WTC11 (cell line): ENCODE results near the gene CEBPA. TPM values are rescaled to one million over a fixed set of nuclear protein-coding genes. Genes with fewer than 3 reads are reported as not detected.

Experiments used
- ATAC-seq: fragments of 200-7000 bp; cut with Tn5 transposase; 2 replicates; pipeline ENCODE4 v1.10.0; 2021; ENCODE audit warnings: mild to moderate bottlenecking, moderate library complexity
- CTCF ChIA-PET: fragments of 300-600 bp; sonication (Branson Sonifier 250); formaldehyde crosslinking; loops from one replicate; lab custom pipeline; 2021; ENCODE audit warnings: antibody characterized with exemption; lab: Charles Lee
- POLR2A ChIA-PET: fragments of 350-600 bp; sonication (Branson Sonifier 250); formaldehyde crosslinking; loops from one replicate; lab custom pipeline; 2021; ENCODE audit warnings: antibody characterized with exemption; lab: Charles Lee
- DNase-seq: peaks from one replicate; pipeline ENCODE4 v3.0.0; 2021; ENCODE audit warnings: low spot score
- H3K27ac Mint-ChIP-seq: 2 replicates; pipeline ENCODE4 v1.8.0; 2021; ENCODE audit warnings: mixed read lengths
- H3K27me3 Mint-ChIP-seq: 2 replicates; pipeline ENCODE4 v1.8.0; 2021; ENCODE audit warnings: low read depth, mild to moderate bottlenecking, moderate library complexity, mixed read lengths
- H3K36me3 Mint-ChIP-seq: 2 replicates; pipeline ENCODE4 v1.8.0; 2021; ENCODE audit warnings: mixed read lengths
- H3K4me1 Mint-ChIP-seq: 2 replicates; pipeline ENCODE4 v1.8.0; 2022; ENCODE audit warnings: mixed read lengths
- H3K4me3 Mint-ChIP-seq: 2 replicates; pipeline ENCODE4 v1.8.0; 2021; ENCODE audit warnings: mild to moderate bottlenecking, moderate library complexity, mixed read lengths
- H3K9me3 Mint-ChIP-seq: 2 replicates; pipeline ENCODE4 v1.8.0; 2021; ENCODE audit warnings: mixed read lengths
- CBFB ChIP-seq: sonication (generic); formaldehyde crosslinking; IDR thresholded peaks from 2 replicates; pipeline ENCODE4 v1.8.1; 2022; ENCODE audit warnings: mild to moderate bottlenecking, low read depth, missing genetic modification reagents
- CREM ChIP-seq: sonication (generic); formaldehyde crosslinking; IDR thresholded peaks from 2 replicates; pipeline ENCODE4 v1.8.1; 2022; ENCODE audit warnings: mild to moderate bottlenecking, missing genetic modification reagents, moderate library complexity
- E2F5 ChIP-seq: sonication (generic); formaldehyde crosslinking; IDR thresholded peaks from 2 replicates; pipeline ENCODE4 v1.8.1; 2022; ENCODE audit warnings: mild to moderate bottlenecking, moderate library complexity, missing genetic modification reagents
- FOXJ3 ChIP-seq: sonication (generic); formaldehyde crosslinking; IDR thresholded peaks from 2 replicates; pipeline ENCODE4 v1.9.0; 2021; ENCODE audit warnings: missing genetic modification reagents, mild to moderate bottlenecking, borderline replicate concordance
- FOXP1 ChIP-seq: sonication (generic); formaldehyde crosslinking; IDR thresholded peaks from 2 replicates; pipeline ENCODE4 v1.8.0; 2022; ENCODE audit warnings: missing genetic modification reagents, mild to moderate bottlenecking, moderate library complexity, borderline replicate concordance
- GRHL2 ChIP-seq: fragments of 250-450 bp; sonication (Bioruptor Pico); IDR thresholded peaks from 2 replicates; pipeline ENCODE4 v1.8.0; 2022; ENCODE audit warnings: mild to moderate bottlenecking, moderate library complexity; ENCODE audit not compliant: insufficient replicate concordance, severe bottlenecking
- HMGXB4 ChIP-seq: sonication (generic); formaldehyde crosslinking; IDR thresholded peaks from 2 replicates; pipeline ENCODE4 v1.8.1; 2023; ENCODE audit warnings: mild to moderate bottlenecking, moderate library complexity, missing genetic modification reagents
- IRF1 ChIP-seq: sonication (generic); formaldehyde crosslinking; IDR thresholded peaks from 2 replicates; pipeline ENCODE4 v1.8.0; 2023; ENCODE audit warnings: missing genetic modification reagents
- MLX ChIP-seq: sonication (generic); formaldehyde crosslinking; IDR thresholded peaks from 2 replicates; pipeline ENCODE4 v1.8.1; 2023; ENCODE audit warnings: mild to moderate bottlenecking, missing genetic modification reagents, moderate library complexity
- NR2C2 ChIP-seq: sonication (generic); formaldehyde crosslinking; IDR thresholded peaks from 2 replicates; pipeline ENCODE4 v1.8.0; 2022; ENCODE audit warnings: mild to moderate bottlenecking, missing genetic modification reagents
- SMAD4 ChIP-seq: sonication (generic); formaldehyde crosslinking; IDR thresholded peaks from 2 replicates; pipeline ENCODE4 v1.8.0; 2022; ENCODE audit warnings: mild to moderate bottlenecking, missing genetic modification reagents
- SP1 ChIP-seq: sonication (generic); formaldehyde crosslinking; conservative IDR thresholded peaks from 2 replicates; pipeline ENCODE4 v1.8.1; 2022; ENCODE audit warnings: missing genetic modification reagents
- TEAD4 ChIP-seq: sonication (generic); formaldehyde crosslinking; IDR thresholded peaks from 2 replicates; pipeline ENCODE4 v1.8.0; 2022; ENCODE audit warnings: mild to moderate bottlenecking, missing genetic modification reagents
- TP53 ChIP-seq: sonication (generic); formaldehyde crosslinking; IDR thresholded peaks from 2 replicates; pipeline ENCODE4 v1.8.1; 2023; ENCODE audit warnings: mild to moderate bottlenecking, missing genetic modification reagents
- ZBTB43 ChIP-seq: sonication (generic); formaldehyde crosslinking; IDR thresholded peaks from 2 replicates; pipeline ENCODE4 v1.8.1; 2023; ENCODE audit warnings: mild to moderate bottlenecking, missing genetic modification reagents
- ZMAT4 ChIP-seq: fragments of 250-450 bp; sonication (Bioruptor Pico); IDR thresholded peaks from 2 replicates; pipeline ENCODE4 v1.9.0; 2021; ENCODE audit warnings: mild to moderate bottlenecking
- ZNF138 ChIP-seq: sonication (generic); formaldehyde crosslinking; conservative IDR thresholded peaks from 2 replicates; pipeline ENCODE4 v1.8.1; 2022; ENCODE audit warnings: mild to moderate bottlenecking, moderate library complexity, missing genetic modification reagents
- ZNF281 ChIP-seq: sonication (generic); formaldehyde crosslinking; IDR thresholded peaks from 2 replicates; pipeline ENCODE4 v1.8.0; 2023; ENCODE audit warnings: mild to moderate bottlenecking, missing genetic modification reagents
- total RNA-seq: library from RNA; stranded (reverse); gene quantifications from 3 replicates; pipeline ENCODE4 v1.2.3, GENCODE V29; 2021

Gene CEBPA
- total RNA-seq, 1 experiment from 2014 or later = 5.6 TPM

- ATAC-seq (no peak; the same call in 1 of the 2 replicates), DNase-seq (peak; percentile 3)
- no peaks in the 10 kb centered on the region for H3K36me3 Mint-ChIP-seq
- H3K4me1 Mint-ChIP-seq = peaks cover 4% of the 10 kb centered on the region; the same call in 1 of the 2 replicates
- TF ChIP-seq TP53 (no peak), CREM (CRISPR knock-in tag) (no peak), NR2C2 (no peak), CBFB (CRISPR knock-in tag) (no peak), ZMAT4 (CRISPR knock-in tag) (no peak), SMAD4 (CRISPR knock-in tag) (no peak), SP1 (CRISPR knock-in tag) (no peak), E2F5 (CRISPR knock-in tag) (no peak), FOXJ3 (CRISPR knock-in tag) (no peak), IRF1 (CRISPR knock-in tag) (no peak), MLX (CRISPR knock-in tag) (no peak), FOXP1 (CRISPR knock-in tag) (no peak), ZBTB43 (CRISPR knock-in tag) (no peak), HMGXB4 (no peak), GRHL2 (CRISPR knock-in tag) (no peak), TEAD4 (CRISPR knock-in tag) (no peak), ZNF138 (CRISPR knock-in tag) (no peak), ZNF281 (CRISPR knock-in tag) (no peak)
- H3K9me3 Mint-ChIP-seq = peaks cover 6% of the 10 kb centered on the region
- POLR2A ChIA-PET = interaction anchor here (0.6 kb wide), 1 partner anchor 251 kb away, joined by 4 read pairs; no protein-coding TSS in a partner anchor
- H3K27me3 Mint-ChIP-seq = peaks cover 4% of the 10 kb centered on the region
- H3K4me3 Mint-ChIP-seq = no peak overlapping the region
- CTCF ChIA-PET = no interaction called here
- no peak overlapping the region for H3K27ac Mint-ChIP-seq
These were observed 8.1 kb downstream of the CEBPA start for GRCh38 chr19:33294058-33294798.
